ENCODE data around the gene ENAH.

Gene ENAH

DNA sequence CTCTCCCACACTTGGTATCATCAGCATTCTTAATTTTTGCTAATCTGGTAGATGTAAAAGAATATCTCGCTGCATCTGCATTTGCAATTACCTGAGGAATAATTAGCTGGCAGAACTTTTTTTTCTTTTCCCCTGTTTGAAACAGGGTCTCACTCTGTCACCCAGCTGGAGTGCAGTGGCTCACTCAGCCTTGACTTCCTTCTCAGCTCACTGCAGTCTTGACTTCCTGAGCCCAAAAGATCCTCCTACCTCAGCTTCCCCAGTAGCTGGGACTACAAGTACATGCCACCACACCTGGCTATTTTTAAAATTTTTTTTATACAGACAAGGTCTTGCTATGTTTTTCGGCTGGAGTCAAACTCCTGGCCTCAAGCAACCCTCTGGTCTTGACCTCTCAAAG lies 35.4 kb upstream of the ENAH start:
- no peak overlapping the region for H3K9ac ChIP-seq
- no peak overlapping the region for H2AFZ ChIP-seq (ENCODE audit: low read depth)
- TF ChIP-seq, protein P1, sequence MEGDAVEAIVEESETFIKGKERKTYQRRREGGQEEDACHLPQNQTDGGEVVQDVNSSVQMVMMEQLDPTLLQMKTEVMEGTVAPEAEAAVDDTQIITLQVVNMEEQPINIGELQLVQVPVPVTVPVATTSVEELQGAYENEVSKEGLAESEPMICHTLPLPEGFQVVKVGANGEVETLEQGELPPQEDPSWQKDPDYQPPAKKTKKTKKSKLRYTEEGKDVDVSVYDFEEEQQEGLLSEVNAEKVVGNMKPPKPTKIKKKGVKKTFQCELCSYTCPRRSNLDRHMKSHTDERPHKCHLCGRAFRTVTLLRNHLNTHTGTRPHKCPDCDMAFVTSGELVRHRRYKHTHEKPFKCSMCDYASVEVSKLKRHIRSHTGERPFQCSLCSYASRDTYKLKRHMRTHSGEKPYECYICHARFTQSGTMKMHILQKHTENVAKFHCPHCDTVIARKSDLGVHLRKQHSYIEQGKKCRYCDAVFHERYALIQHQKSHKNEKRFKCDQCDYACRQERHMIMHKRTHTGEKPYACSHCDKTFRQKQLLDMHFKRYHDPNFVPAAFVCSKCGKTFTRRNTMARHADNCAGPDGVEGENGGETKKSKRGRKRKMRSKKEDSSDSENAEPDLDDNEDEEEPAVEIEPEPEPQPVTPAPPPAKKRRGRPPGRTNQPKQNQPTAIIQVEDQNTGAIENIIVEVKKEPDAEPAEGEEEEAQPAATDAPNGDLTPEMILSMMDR (conservative IDR thresholded peaks at IDR 0.05; ENCODE audit: low read depth, low read length), result no peak
- no peaks in the 10 kb centered on the region for H3K79me2 ChIP-seq (ENCODE audit: insufficient read depth, low read depth)
- H3K27ac ChIP-seq, result no peak overlapping the region
- no peak overlapping the region for H3K4me3 ChIP-seq (IDR thresholded peaks at IDR 0.05; ENCODE audit: insufficient read depth, low read depth, low read length)
- H3K36me3 ChIP-seq (ENCODE audit: insufficient read depth), result no peaks in the 10 kb centered on the region
- no peaks in the 10 kb centered on the region for H3K4me1 ChIP-seq (ENCODE audit: low read depth, poor library complexity, severe bottlenecking)
- no peaks in the 10 kb centered on the region for H4K20me1 ChIP-seq (ENCODE audit: insufficient read depth)
- H3K4me2 ChIP-seq, result no peak overlapping the region
- H3K27me3 ChIP-seq (ENCODE audit: insufficient read depth, low read depth), result no peaks in the 10 kb centered on the region

DNA sequence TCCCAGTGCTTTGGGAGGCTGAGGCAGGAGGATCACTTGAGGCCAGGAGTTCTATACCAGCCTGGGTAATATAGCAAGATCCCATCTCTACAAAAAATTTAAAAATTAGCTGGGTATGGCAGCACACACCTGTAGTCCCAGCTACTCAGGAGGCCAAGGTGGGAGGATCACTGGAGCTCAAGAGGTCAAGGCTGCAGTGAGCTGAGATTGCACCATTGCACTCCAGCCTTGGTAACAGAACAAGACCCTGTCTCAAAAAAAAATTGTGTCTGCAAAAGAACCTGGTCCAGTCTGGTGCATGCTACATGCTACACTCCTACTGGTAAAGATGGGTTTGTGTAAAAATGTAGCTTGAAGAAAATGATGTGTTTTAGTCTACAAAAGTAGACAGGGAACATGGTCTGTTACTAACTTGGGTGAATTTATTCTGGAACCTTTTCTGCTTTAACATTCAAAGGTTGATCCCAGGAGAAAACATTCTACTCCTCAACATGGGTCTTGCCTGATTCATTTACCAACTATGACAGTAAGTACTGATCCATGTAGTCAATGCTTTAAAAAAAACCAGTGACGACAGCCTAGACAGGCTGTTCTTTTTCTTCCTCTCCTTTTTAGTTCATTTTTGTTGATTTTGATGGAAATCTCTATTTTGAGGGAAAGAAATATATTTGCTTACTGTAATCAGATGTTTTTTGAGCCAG lies 32.7 kb upstream of the ENAH start:
- H3K4me1 ChIP-seq (ENCODE audit: low read depth, poor library complexity, severe bottlenecking), result no peaks in the 10 kb centered on the region
- TF ChIP-seq, protein P1 (conservative IDR thresholded peaks at IDR 0.05; ENCODE audit: low read depth, low read length), result no peak
- no peak overlapping the region for H3K27ac ChIP-seq
- H3K27me3 ChIP-seq (ENCODE audit: insufficient read depth, low read depth), result no peaks in the 10 kb centered on the region
- H4K20me1 ChIP-seq (ENCODE audit: insufficient read depth), result no peaks in the 10 kb centered on the region
- H3K4me2 ChIP-seq, result no peak overlapping the region
- H3K4me3 ChIP-seq (IDR thresholded peaks at IDR 0.05; ENCODE audit: insufficient read depth, low read depth, low read length), result no peak overlapping the region
- H3K36me3 ChIP-seq (ENCODE audit: insufficient read depth), result no peaks in the 10 kb centered on the region
- no peaks in the 10 kb centered on the region for H3K79me2 ChIP-seq (ENCODE audit: insufficient read depth, low read depth)
- H3K9ac ChIP-seq, result no peak overlapping the region
- H2AFZ ChIP-seq (ENCODE audit: low read depth), result no peak overlapping the region

DNA sequence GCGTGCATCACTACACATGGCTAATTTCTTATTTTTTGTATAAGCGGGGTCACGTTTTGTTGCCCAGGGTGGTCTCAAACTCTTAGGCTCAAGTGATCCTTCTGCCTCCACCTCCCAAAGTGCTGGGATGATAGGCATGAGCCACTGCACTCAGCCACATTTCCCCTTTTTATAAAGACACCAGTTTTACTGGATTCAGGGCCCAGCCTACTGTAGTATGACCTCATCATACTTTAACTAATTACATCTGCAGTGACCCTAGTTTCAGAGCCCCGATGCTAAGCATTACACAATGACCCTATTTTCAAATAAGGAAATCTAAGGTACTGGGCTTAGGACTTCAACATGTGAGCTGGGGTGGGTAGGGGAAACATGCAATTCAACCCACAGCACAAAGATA lies 31.8 kb upstream of the ENAH start:
- no peak overlapping the region for H3K27ac ChIP-seq
- H3K79me2 ChIP-seq (ENCODE audit: insufficient read depth, low read depth), result no peaks in the 10 kb centered on the region
- no peak overlapping the region for H3K4me2 ChIP-seq
- no peaks in the 10 kb centered on the region for H4K20me1 ChIP-seq (ENCODE audit: insufficient read depth)
- H3K27me3 ChIP-seq (ENCODE audit: insufficient read depth, low read depth), result no peaks in the 10 kb centered on the region
- no peak overlapping the region for H3K4me3 ChIP-seq (IDR thresholded peaks at IDR 0.05; ENCODE audit: insufficient read depth, low read depth, low read length)
- no peaks in the 10 kb centered on the region for H3K4me1 ChIP-seq (ENCODE audit: low read depth, poor library complexity, severe bottlenecking)
- no peak overlapping the region for H3K9ac ChIP-seq
- no peak overlapping the region for H2AFZ ChIP-seq (ENCODE audit: low read depth)
- no peaks in the 10 kb centered on the region for H3K36me3 ChIP-seq (ENCODE audit: insufficient read depth)
- TF ChIP-seq, protein P1 (conservative IDR thresholded peaks at IDR 0.05; ENCODE audit: low read depth, low read length), result no peak

DNA sequence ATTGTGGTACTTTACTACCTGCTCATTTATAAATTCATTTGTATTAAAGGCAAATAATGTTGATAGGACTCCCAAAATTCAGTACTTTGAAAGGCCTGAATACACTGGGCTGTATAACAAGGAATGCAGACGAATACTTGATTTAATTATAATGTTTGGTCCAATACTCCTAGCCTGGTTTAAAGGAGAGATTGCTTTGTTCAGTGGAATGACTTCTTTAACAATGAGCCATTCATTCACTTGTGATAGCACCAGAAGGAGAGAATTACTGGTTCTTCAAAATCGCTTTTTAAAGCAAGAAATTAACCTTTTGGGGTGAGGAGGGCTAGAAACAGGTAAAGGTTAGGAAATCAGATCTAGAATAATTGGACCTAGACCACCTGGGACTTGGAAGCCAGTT lies 28.3 kb upstream of the ENAH start:
- no peak overlapping the region for H3K4me3 ChIP-seq (IDR thresholded peaks at IDR 0.05; ENCODE audit: insufficient read depth, low read depth, low read length)
- TF ChIP-seq, protein P1 (conservative IDR thresholded peaks at IDR 0.05; ENCODE audit: low read depth, low read length), result no peak
- H3K9ac ChIP-seq, result no peak overlapping the region
- no peaks in the 10 kb centered on the region for H3K79me2 ChIP-seq (ENCODE audit: insufficient read depth, low read depth)
- no peaks in the 10 kb centered on the region for H3K27me3 ChIP-seq (ENCODE audit: insufficient read depth, low read depth)
- peaks cover 6% of the 10 kb centered on the region for H3K4me1 ChIP-seq (ENCODE audit: low read depth, poor library complexity, severe bottlenecking)
- H3K4me2 ChIP-seq, result no peak overlapping the region
- H3K36me3 ChIP-seq (ENCODE audit: insufficient read depth), result no peaks in the 10 kb centered on the region
- no peaks in the 10 kb centered on the region for H4K20me1 ChIP-seq (ENCODE audit: insufficient read depth)
- H2AFZ ChIP-seq (ENCODE audit: low read depth), result no peak overlapping the region
- no peak overlapping the region for H3K27ac ChIP-seq

Measured in KMS-11 (cell line).